C4-2B (cell line): ENCODE measurements around the gene NECAB3.

Source experiments
- ZFX ChIP-seq: fragments of 450-650 bp; IDR thresholded peaks from 2 replicates; pipeline ENCODE4 v1.6.1; 2017
- TF ChIP-seq, protein P1 (sequence below): fragments of 450-650 bp; conservative IDR thresholded peaks from 2 replicates; pipeline ENCODE4 v1.5.1; 2017; ENCODE audit warnings: mild to moderate bottlenecking

DNA sequence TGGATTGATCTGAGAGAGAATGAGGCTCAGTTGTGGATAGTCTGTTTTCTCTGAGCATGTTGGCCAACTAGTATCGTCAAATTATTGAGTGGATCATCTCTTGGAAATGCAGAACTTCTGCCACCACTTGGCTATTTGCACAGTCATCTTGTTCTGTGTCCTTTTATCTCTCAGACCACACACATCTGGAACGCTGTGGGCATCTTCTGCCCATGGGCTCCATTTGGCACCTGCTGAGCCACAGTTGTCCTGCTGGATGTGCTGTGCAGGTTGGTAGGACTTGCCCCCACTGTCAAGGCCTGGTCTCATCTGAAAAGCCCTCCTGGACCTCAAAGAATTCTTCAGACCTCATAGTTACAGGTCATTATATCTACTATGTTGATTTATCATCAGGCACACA, 28.8 kb downstream of the NECAB3 start:
- TF ChIP-seq, protein P1, sequence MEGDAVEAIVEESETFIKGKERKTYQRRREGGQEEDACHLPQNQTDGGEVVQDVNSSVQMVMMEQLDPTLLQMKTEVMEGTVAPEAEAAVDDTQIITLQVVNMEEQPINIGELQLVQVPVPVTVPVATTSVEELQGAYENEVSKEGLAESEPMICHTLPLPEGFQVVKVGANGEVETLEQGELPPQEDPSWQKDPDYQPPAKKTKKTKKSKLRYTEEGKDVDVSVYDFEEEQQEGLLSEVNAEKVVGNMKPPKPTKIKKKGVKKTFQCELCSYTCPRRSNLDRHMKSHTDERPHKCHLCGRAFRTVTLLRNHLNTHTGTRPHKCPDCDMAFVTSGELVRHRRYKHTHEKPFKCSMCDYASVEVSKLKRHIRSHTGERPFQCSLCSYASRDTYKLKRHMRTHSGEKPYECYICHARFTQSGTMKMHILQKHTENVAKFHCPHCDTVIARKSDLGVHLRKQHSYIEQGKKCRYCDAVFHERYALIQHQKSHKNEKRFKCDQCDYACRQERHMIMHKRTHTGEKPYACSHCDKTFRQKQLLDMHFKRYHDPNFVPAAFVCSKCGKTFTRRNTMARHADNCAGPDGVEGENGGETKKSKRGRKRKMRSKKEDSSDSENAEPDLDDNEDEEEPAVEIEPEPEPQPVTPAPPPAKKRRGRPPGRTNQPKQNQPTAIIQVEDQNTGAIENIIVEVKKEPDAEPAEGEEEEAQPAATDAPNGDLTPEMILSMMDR, result no peak
- no peak for TF ChIP-seq ZFX
